ENCODE data around the gene CELA1. TPM values are rescaled to one million over a fixed set of nuclear protein-coding genes. Genes with fewer than 3 reads are reported as not detected.
"Not testable (repeated sequence)": the region's sequence is repeated elsewhere in the genome, so short reads cannot be mapped to it uniquely, and the experiment has no call there.

CELA1 gene
- total RNA-seq, 1 experiment from 2014 or later, result not detected

DNA sequence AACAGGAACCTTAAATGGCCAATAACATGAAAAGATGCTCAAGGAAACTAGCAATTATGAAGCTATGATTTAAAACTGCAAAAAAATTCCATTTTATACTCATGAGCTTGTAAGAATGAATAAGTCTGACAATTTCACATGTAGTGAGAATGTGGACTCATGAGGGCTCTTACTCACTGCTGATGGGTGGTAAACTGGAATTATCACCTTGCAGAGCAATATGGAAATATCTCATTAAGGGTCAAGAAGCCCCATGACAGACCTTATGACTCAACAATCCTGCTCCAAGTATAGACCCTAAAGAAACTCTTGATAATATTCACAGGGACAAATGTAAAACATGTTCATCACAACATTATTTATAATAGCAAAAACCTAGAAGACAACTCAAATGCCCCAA lies 52.8 kb downstream of the CELA1 start:
- DNase-seq (ENCODE audit: low spot score), result no peak
- no peaks in the 10 kb centered on the region for H3K36me3 ChIP-seq (ENCODE audit: insufficient read depth, low read length, poor library complexity, severe bottlenecking)
- BruUV-seq (replicated peaks), result no TSS peak
- POLR2A ChIA-PET (ENCODE audit: low non-redundant PET), result no interaction called here
- TF ChIP-seq CTCF (conservative IDR thresholded peaks at IDR 0.05; ENCODE audit: low read depth, low read length) (no peak), EZH2 (IDR thresholded peaks at IDR 0.05; ENCODE audit: borderline replicate concordance, low read depth, low read length, poor library complexity, severe bottlenecking) (no peak)
- intact Hi-C loops (cut with micrococcal nuclease; ENCODE audit: unreplicated experiment), result no loop called here
- no peak overlapping the region for H3K27ac ChIP-seq (ENCODE audit: low read depth, low read length, poor library complexity, severe bottlenecking)
- no peaks in the 10 kb centered on the region for H3K27me3 ChIP-seq (replicated peaks; ENCODE audit: insufficient read depth, low read depth, low read length, poor library complexity)
- no peak overlapping the region for H3K4me3 ChIP-seq (ENCODE audit: low read depth, low read length, poor library complexity, severe bottlenecking)
- H3K4me1 ChIP-seq (ENCODE audit: insufficient read depth, low read length, poor library complexity, severe bottlenecking), result no peaks in the 10 kb centered on the region
- H3K9me3 ChIP-seq (ENCODE audit: low read depth, low read length, poor library complexity, severe bottlenecking), result no peaks in the 10 kb centered on the region
- CTCF ChIA-PET, result no interaction called here

- H3K36me3 ChIP-seq (ENCODE audit: insufficient read depth, low read length, poor library complexity, severe bottlenecking); H3K4me1 ChIP-seq (ENCODE audit: insufficient read depth, low read length, poor library complexity, severe bottlenecking); H3K9me3 ChIP-seq (ENCODE audit: low read depth, low read length, poor library complexity, severe bottlenecking); BruUV-seq (replicated peaks); intact Hi-C loops (cut with micrococcal nuclease; ENCODE audit: unreplicated experiment); H3K27ac ChIP-seq (ENCODE audit: low read depth, low read length, poor library complexity, severe bottlenecking); H3K4me3 ChIP-seq (ENCODE audit: low read depth, low read length, poor library complexity, severe bottlenecking); H3K27me3 ChIP-seq (replicated peaks; ENCODE audit: insufficient read depth, low read depth, low read length, poor library complexity): not testable (repeated sequence)
- ChIA-PET POLR2A (ENCODE audit: low non-redundant PET) (interaction anchor here (0.6 kb wide), 1 partner anchor 22 kb away, joined by 3 read pairs; no protein-coding TSS in a partner anchor), CTCF (interaction anchor here (1.4 kb wide), 1 partner anchor 50 kb away, joined by 3 read pairs; no protein-coding TSS in a partner anchor)
- peak; percentile 13 for DNase-seq (ENCODE audit: low spot score)
- 0 out of 2 replicates have a peak, but pooled peaks have one; percentile 16 for TF ChIP-seq CTCF (conservative IDR thresholded peaks at IDR 0.05; ENCODE audit: low read depth, low read length)
Observed at GRCh38 chr12:51291603-51292513, 54.6 kb downstream of the CELA1 start.

DNA sequence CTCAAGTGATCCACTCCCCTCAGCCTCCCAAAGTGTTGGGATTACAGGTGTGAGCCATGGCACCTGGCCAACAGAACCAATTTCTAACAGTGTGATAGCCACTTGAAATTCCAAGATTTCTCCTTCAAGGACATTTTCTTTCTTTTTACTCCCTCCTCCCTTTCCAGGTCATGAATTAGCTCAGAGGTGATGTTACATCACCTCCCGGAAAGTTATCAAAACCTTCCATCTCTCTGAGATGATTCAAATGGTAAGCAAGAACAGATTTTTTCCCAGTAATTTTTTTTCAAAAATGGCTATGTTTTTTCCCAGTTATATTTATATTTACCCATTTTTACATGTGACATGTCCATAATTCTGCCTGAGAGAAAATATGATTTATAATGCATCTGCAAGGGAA lies 60.6 kb downstream of the CELA1 start:
- BruUV-seq (replicated peaks), result no TSS peak
- CTCF ChIA-PET, result no interaction called here
- POLR2A ChIA-PET (ENCODE audit: low non-redundant PET), result no interaction called here
- H3K27me3 ChIP-seq (replicated peaks; ENCODE audit: insufficient read depth, low read depth, low read length, poor library complexity), result no peaks in the 10 kb centered on the region
- no peak for DNase-seq (ENCODE audit: low spot score)
- H3K9me3 ChIP-seq (ENCODE audit: low read depth, low read length, poor library complexity, severe bottlenecking), result no peaks in the 10 kb centered on the region
- no peak overlapping the region for H3K27ac ChIP-seq (ENCODE audit: low read depth, low read length, poor library complexity, severe bottlenecking)
- TF ChIP-seq EZH2 (IDR thresholded peaks at IDR 0.05; ENCODE audit: borderline replicate concordance, low read depth, low read length, poor library complexity, severe bottlenecking), result no peak
- TF ChIP-seq CTCF (conservative IDR thresholded peaks at IDR 0.05; ENCODE audit: low read depth, low read length), result no peak
- intact Hi-C loops (cut with micrococcal nuclease; ENCODE audit: unreplicated experiment), result no loop called here
- H3K36me3 ChIP-seq (ENCODE audit: insufficient read depth, low read length, poor library complexity, severe bottlenecking), result no peaks in the 10 kb centered on the region
- no peak overlapping the region for H3K4me3 ChIP-seq (ENCODE audit: low read depth, low read length, poor library complexity, severe bottlenecking)
- no peaks in the 10 kb centered on the region for H3K4me1 ChIP-seq (ENCODE audit: insufficient read depth, low read length, poor library complexity, severe bottlenecking)
